Lung (tissue), 12 donors: Measurements from ENCODE around the gene GPRIN3. TPM values are rescaled to one million over a fixed set of nuclear protein-coding genes. Genes with fewer than 3 reads are reported as not detected.
"Not testable (repeated sequence)": the region's sequence is repeated elsewhere in the genome, so short reads cannot be mapped to it uniquely, and the experiment has no call there.

Source experiments
- ATAC-seq: fragments of 200-7000 bp; cut with Tn5 transposase; one replicate; pipeline ENCODE4 v1.9.1; 2020; ENCODE audit warnings: moderate number of reproducible peaks; ENCODE audit not compliant: insufficient read depth, low FRiP score
- DNase-seq, 3 donors: peaks; one replicate each; pipeline ENCODE4 v3.0.0-alpha.2; 2013 to 2017
- H3K27ac ChIP-seq, 2 donors: one replicate each; pipeline ENCODE4 v1.5.1; 2013; ENCODE audit warnings: mild to moderate bottlenecking in 2 of 2, moderate library complexity in 2 of 2, control low read depth in 1 of 2, inconsistent platforms in 1 of 2, low read depth in 1 of 2, low read length in 1 of 2
- H3K27me3 ChIP-seq, 3 donors: one replicate each; pipeline ENCODE4 v1.5.1; 2013; ENCODE audit warnings: low read length in 2 of 3; ENCODE audit not compliant: control insufficient read depth in 3 of 3, insufficient read depth in 3 of 3
- H3K36me3 ChIP-seq, 4 donors: one replicate each; pipeline ENCODE4 v1.5.1; 2013; ENCODE audit warnings: low read length in 4 of 4, mild to moderate bottlenecking in 1 of 4, moderate library complexity in 1 of 4; ENCODE audit not compliant: control insufficient read depth in 4 of 4, insufficient read depth in 4 of 4
- H3K4me1 ChIP-seq, 5 donors: one replicate each; pipeline ENCODE4 v1.5.1; 2013; ENCODE audit warnings: low read length in 5 of 5, mild to moderate bottlenecking in 2 of 5, moderate library complexity in 1 of 5; ENCODE audit not compliant: control insufficient read depth in 5 of 5, insufficient read depth in 5 of 5
- H3K4me3 ChIP-seq: one replicate; pipeline ENCODE4 v1.5.1; 2013; ENCODE audit warnings: mild to moderate bottlenecking, control low read depth, moderate library complexity
- H3K9ac ChIP-seq, 2 donors: one replicate each; pipeline ENCODE4 v1.5.1; 2013; ENCODE audit warnings: low read length in 2 of 2, control low read depth in 1 of 2; ENCODE audit not compliant: insufficient read depth in 1 of 2
- H3K9me3 ChIP-seq, 4 donors: one replicate each; pipeline ENCODE4 v1.5.1; 2013; ENCODE audit warnings: low read length in 3 of 4, mild to moderate bottlenecking in 1 of 4, moderate library complexity in 1 of 4; ENCODE audit not compliant: control insufficient read depth in 4 of 4, insufficient read depth in 3 of 4
- WGBS, 2 donors: extraction: QIAGEN DNeasy Blood & Tissue Kit; methylation state at CpG; one replicate each; pipeline ENCODE4 v1.1.7; 2013; 5-methylcytosine and 5-hydroxymethylcytosine counted together
- polyA plus RNA-seq, 2 donors: library from polyadenylated mRNA; stranded (reverse); fragments of 200-250 nt; gene quantifications; one replicate each; pipeline ENCODE4 v1.2.1, GENCODE V29; 2013
- total RNA-seq, 2 donors: library from RNA; depleted of rRNA in 1 of 2; stranded (reverse); fragments of >200 nt in 1 of 2; gene quantifications; one replicate each; pipeline ENCODE4 v1.2.1, GENCODE V29; 2014 to 2021
- TF ChIP-seq, protein P1 (sequence below): IDR thresholded peaks from 2 replicates; pipeline ENCODE4 v1.5.1; 2012; ENCODE audit warnings: mild to moderate bottlenecking; ENCODE audit errors: control extremely low read depth, extremely low read depth
- donor health status: control.
- donor health status: control.
- donor health status: Bipolar disorder and iron deficiency.
- donor health status: healthy.
- donor health status: DM: yes; HTN: yes; CAD: no.

Gene GPRIN3
- total and polyA plus RNA-seq, 4 donors, result 1.6 to 14.4 (median 4.3) TPM

GRCh38 chr4:89256203-89256800, 51.3 kb downstream of the GPRIN3 start:
- Histone ChIP-seq H3K4me3 (no peak overlapping the region), H3K27me3 (no peaks in the 10 kb centered on the region), H3K9me3 (peaks cover 0 to 2% (median 0%) of the 10 kb centered on the region in 4 donors), H3K9ac (no peak overlapping the region), H3K27ac (peak overlapping the region in 1 of 2 donors; percentile 41), H3K36me3 (no peaks in the 10 kb centered on the region), H3K4me1 (peaks cover 0 to 14% (median 0%) of the 10 kb centered on the region in 5 donors)
- 83 to 84% methylated on average over 3 of the region's 3 CpGs for WGBS, 2 donors
- DNase-seq, result no peak
- ATAC-seq, result no peak
- TF ChIP-seq, protein P1, sequence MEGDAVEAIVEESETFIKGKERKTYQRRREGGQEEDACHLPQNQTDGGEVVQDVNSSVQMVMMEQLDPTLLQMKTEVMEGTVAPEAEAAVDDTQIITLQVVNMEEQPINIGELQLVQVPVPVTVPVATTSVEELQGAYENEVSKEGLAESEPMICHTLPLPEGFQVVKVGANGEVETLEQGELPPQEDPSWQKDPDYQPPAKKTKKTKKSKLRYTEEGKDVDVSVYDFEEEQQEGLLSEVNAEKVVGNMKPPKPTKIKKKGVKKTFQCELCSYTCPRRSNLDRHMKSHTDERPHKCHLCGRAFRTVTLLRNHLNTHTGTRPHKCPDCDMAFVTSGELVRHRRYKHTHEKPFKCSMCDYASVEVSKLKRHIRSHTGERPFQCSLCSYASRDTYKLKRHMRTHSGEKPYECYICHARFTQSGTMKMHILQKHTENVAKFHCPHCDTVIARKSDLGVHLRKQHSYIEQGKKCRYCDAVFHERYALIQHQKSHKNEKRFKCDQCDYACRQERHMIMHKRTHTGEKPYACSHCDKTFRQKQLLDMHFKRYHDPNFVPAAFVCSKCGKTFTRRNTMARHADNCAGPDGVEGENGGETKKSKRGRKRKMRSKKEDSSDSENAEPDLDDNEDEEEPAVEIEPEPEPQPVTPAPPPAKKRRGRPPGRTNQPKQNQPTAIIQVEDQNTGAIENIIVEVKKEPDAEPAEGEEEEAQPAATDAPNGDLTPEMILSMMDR, result no peak

- TF ChIP-seq, protein P1, result peak; percentile 57
- H3K36me3 ChIP-seq, result no peaks in the 10 kb centered on the region
- H3K9me3 ChIP-seq, result peaks cover 0 to 2% (median 0%) of the 10 kb centered on the region in 4 donors
- H3K27me3 ChIP-seq, result no peaks in the 10 kb centered on the region
- H3K27ac ChIP-seq, result no peak overlapping the region
- H3K4me3 ChIP-seq, result no peak overlapping the region
- 8 to 16% methylated on average over 3 of the region's 3 CpGs for WGBS, 2 donors
- H3K9ac ChIP-seq, result no peak overlapping the region
- H3K4me1 ChIP-seq, result peaks cover 0 to 14% (median 0%) of the 10 kb centered on the region in 5 donors
- peak; percentile 73 for ATAC-seq
- no peak for DNase-seq
Measured at GRCh38 chr4:89254847-89255246, 52.8 kb downstream of the GPRIN3 start.

DNA sequence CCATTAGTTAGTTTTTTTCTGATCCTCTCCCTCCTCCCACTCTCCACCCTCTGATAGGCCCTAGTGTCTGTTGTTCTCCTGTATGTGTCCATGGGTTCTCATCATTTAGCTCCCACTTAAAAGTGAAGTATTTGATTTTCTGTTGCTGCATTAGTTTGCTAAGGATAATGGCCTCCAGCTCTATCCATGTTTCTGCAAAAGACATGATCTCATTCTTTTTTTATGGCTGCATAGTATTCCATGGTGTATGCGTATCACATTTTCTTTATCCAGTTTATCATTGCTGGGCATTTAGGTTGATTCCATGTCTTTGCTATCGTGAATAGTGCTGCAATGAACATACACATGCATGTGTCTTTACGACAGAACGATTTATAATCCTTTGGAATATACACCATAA, 53.3 kb downstream of the GPRIN3 start:
- H3K4me3 ChIP-seq, H3K27me3 ChIP-seq, H3K9me3 ChIP-seq, H3K27ac ChIP-seq, H3K36me3 ChIP-seq, ATAC-seq, H3K9ac ChIP-seq, DNase-seq: not testable (repeated sequence)
- peaks cover 0 to 14% (median 0%) of the 10 kb centered on the region in 5 donors for H3K4me1 ChIP-seq
- WGBS, 2 donors, result 81 to 84% methylated on average over 4 of the region's 4 CpGs

- peaks cover 0 to 4% (median 0%) of the 10 kb centered on the region in 4 donors for H3K36me3 ChIP-seq
- no peaks in the 10 kb centered on the region for H3K9me3 ChIP-seq
- TF ChIP-seq, protein P1, result no peak
- WGBS, 2 donors, result 93 to 100% methylated on average over 1 of the region's 1 CpG
- DNase-seq (no peak), ATAC-seq (no peak)
- peaks cover 0 to 14% (median 0%) of the 10 kb centered on the region in 5 donors for H3K4me1 ChIP-seq
- H3K9ac ChIP-seq, result no peak overlapping the region
- H3K27ac ChIP-seq, result no peak overlapping the region
- H3K27me3 ChIP-seq, result no peaks in the 10 kb centered on the region
- no peak overlapping the region for H3K4me3 ChIP-seq
Measured at GRCh38 chr4:89253935-89254334, 53.7 kb downstream of the GPRIN3 start.
